AG09319 (cell line): ENCODE results near the gene ETV3.

ENCODE experiments used
- DNase-seq: peaks from one replicate; pipeline ENCODE4 v3.0.0-alpha.2; 2010; ENCODE audit warnings: low read depth; ENCODE audit errors: extremely low read depth
- TF ChIP-seq, protein P1 (sequence below): IDR thresholded peaks from 2 replicates; pipeline ENCODE4 v1.5.1; 2011; ENCODE audit warnings: low read depth, mild to moderate bottlenecking, inconsistent platforms, low read length, moderate library complexity

ETV3 gene

DNA sequence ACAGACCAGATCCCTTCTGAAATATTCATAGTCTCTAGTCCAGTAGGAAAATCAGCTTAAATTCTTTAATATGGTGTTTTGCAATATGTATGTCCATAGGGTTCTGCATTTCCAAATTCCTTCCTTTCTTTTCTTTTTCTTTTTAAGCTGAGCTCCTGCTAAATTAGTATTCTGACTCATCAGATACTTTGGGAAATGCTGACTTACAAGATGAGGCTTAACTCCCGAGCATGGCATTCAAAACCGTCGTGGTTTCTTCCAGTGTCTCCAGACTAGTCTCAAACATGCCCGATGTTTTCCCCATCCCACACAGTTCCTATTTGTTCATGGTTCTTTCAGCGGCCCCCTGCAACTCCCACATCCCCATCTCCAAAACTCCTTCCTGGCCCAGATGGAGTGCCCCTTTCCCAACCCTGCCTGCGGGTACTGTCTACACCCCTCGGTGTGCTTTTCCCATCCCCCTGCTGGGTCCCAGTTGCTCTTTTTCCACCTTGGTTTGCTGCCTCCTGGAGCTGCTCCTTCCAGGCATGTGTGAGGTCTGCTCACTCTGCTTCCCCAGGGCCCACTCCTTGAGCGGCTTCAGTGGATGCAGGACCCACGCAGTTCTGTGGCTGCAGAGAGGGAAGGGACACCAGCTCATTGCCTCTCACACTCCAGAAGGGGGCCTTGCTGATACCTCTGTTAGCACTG lies 19.5 kb upstream of the ETV3 start:
- TF ChIP-seq, protein P1, sequence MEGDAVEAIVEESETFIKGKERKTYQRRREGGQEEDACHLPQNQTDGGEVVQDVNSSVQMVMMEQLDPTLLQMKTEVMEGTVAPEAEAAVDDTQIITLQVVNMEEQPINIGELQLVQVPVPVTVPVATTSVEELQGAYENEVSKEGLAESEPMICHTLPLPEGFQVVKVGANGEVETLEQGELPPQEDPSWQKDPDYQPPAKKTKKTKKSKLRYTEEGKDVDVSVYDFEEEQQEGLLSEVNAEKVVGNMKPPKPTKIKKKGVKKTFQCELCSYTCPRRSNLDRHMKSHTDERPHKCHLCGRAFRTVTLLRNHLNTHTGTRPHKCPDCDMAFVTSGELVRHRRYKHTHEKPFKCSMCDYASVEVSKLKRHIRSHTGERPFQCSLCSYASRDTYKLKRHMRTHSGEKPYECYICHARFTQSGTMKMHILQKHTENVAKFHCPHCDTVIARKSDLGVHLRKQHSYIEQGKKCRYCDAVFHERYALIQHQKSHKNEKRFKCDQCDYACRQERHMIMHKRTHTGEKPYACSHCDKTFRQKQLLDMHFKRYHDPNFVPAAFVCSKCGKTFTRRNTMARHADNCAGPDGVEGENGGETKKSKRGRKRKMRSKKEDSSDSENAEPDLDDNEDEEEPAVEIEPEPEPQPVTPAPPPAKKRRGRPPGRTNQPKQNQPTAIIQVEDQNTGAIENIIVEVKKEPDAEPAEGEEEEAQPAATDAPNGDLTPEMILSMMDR: no peak
- no peak for DNase-seq

DNA sequence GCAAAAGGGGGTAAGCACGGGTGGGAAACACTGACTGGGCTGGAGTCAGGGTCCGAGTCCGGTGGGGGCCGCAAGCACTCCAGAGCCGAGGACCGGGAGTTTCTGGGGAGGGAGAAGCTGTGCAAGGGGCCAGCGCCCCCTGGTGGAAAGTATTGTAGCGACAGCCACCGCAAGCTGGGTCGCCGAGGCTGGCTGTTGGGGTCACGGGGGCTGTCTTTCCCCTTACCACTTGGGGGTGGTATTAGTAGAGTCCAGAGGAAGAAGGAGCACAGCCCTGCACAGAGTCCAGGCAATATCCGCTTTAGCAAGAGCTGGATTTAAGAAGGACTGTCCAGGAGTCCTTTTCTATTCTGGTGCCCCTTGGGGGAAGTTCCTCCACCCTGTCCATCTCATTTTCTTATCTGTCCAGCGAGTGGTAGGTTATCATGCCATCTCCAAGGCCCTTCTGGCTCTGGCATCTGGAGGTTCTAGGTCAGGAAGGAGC lies 17.9 kb upstream of the ETV3 start:
- TF ChIP-seq, protein P1: peak; percentile 91
- DNase-seq: no peak

DNA sequence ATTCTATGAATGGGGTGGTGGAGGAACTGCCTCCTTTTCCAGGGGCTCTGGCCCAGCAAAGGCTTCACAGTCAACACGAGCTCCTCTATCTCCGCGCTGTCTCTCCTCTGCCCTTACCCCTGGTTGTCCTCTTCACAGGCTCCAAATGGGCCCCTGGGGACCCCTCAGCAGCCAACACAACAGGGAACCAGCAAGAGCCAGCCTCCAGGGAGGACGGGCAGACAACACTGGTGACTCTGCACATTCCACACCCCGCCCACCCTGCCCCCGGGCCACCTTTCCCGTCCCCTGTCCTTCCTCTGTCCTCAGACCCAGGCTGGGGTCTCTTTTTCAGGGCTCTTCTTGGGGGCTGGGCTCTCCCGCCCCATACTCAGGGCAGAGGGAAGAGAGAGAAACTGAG lies 17.5 kb upstream of the ETV3 start:
- DNase-seq: no peak
- TF ChIP-seq, protein P1: no peak

DNA sequence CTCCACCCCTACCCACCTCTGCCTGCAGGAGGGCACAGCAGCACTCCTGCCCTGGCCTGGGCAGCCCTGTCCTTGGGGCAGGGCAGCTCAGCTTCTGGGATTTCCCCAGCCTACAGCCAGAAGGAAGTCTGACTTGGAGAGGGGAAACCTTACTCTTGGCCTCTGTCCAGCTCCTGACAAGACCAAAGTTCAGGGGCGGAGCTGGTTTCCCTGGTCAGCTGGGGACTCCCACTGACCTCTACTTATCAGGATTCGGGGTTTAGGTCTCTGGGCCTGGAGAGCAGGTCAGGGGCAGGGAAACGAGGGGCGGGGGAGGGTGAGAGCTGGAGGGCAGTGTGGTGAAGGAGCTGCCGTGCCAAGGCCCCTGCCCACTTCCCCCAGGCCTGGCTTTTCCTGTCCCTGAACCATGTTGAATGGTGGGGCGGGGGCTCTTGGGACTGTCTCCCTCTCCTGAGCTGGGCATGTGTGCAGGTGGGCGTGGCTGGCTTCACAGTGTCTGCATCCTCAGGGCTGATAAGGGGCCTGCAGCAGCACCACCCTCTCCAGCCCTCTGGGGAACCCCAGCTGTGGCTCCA lies 16.8 kb upstream of the ETV3 start:
- no peak for DNase-seq
- TF ChIP-seq, protein P1: no peak

DNA sequence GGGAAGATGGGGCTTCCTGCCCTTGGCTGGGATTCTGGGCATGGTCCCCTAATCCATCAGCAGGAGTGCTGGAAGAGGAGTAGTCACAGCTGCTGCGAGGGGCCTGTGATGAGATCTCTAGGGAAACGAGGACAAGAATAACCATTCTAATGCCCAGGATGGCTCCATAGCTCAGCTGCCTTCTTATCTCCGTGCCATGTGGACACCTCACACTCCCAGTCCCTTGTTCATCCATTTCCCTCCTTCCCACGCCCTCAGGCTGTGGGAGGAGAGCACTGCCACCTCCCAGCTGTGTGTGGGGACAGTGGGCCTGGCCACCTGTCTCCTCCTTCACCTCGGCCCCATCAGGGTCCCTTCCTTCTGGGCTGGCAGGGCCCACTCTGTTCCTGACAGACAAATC lies 16.1 kb upstream of the ETV3 start:
- no peak for DNase-seq
- TF ChIP-seq, protein P1: no peak

DNA sequence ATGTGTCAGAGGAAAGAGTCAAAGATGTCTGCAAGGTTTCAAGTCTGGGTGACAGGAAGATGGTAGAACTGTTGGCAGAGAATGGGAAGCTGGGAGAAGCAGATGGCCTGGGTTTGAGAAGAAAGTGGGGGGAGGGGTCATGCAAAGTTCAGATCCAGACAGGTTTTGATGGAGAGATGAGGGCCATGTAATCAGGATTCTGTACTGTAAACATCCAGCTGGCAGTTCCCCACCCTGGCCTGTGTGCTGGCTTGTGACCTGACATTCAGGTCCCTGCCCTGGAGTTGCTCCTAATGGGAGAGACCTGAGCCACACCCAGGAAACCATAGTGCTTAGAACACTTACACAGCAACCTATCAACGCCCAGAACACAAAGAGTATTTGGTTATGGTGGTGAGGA lies 15.6 kb upstream of the ETV3 start:
- TF ChIP-seq, protein P1: no peak
- no peak for DNase-seq

DNA sequence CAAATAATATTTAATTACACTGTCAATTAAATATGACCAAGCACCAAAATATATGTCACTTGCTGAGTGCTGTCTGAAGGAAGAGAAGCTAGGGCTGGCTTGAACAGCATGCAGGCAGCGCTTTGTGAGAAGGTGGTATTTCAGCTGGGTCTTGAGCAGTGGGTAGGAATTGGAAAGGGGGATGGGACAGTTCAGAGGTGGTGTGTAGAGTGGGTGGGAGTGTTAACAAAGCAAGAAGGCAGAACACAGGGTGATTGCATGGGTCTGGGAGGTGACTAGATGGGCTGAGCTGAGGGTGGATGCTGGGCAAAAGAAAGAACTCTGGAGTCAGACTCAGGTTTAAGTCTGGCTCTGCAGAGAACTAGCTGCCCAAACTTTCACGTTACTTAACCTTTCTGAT lies 14.3 kb upstream of the ETV3 start:
- no peak for DNase-seq
- TF ChIP-seq, protein P1: no peak
